ENCODE measurements around the gene GPALPP1.

GRCh38 chr13:45051315-45051714, 62.0 kb downstream of the GPALPP1 start:
- TF ChIP-seq, protein P1, sequence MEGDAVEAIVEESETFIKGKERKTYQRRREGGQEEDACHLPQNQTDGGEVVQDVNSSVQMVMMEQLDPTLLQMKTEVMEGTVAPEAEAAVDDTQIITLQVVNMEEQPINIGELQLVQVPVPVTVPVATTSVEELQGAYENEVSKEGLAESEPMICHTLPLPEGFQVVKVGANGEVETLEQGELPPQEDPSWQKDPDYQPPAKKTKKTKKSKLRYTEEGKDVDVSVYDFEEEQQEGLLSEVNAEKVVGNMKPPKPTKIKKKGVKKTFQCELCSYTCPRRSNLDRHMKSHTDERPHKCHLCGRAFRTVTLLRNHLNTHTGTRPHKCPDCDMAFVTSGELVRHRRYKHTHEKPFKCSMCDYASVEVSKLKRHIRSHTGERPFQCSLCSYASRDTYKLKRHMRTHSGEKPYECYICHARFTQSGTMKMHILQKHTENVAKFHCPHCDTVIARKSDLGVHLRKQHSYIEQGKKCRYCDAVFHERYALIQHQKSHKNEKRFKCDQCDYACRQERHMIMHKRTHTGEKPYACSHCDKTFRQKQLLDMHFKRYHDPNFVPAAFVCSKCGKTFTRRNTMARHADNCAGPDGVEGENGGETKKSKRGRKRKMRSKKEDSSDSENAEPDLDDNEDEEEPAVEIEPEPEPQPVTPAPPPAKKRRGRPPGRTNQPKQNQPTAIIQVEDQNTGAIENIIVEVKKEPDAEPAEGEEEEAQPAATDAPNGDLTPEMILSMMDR (conservative IDR thresholded peaks at IDR 0.05 in 1 of 2, IDR thresholded peaks at IDR 0.05 in 1 of 2; ENCODE audit: low read depth in 1 of 2, low read length in 2 of 2), result no peak
- TF ChIP-seq EZH2 (IDR thresholded peaks at IDR 0.05; ENCODE audit: low read length, missing control alignments), result no peak

Data from fibroblast of lung (primary cell).